Breast epithelium (tissue), 3 donors: ENCODE results near the gene DIS3L2.

Experiments used
- POLR2A ChIP-seq: fragments of 450-650 bp; IDR thresholded peaks from one replicate; pipeline ENCODE4 v1.6.1; 2016; ENCODE audit warnings: antibody characterized with exemption, mild to moderate bottlenecking, moderate library complexity
- TF ChIP-seq, protein P1 (sequence below), 3 donors: fragments of 450-650 bp; IDR thresholded peaks; one replicate each; pipeline ENCODE4 v1.5.1; 2016 to 2017; ENCODE audit warnings: antibody characterized with exemption in 3 of 3, mild to moderate bottlenecking in 3 of 3, moderate library complexity in 3 of 3

- no peak for TF ChIP-seq POLR2A
- TF ChIP-seq, protein P1, sequence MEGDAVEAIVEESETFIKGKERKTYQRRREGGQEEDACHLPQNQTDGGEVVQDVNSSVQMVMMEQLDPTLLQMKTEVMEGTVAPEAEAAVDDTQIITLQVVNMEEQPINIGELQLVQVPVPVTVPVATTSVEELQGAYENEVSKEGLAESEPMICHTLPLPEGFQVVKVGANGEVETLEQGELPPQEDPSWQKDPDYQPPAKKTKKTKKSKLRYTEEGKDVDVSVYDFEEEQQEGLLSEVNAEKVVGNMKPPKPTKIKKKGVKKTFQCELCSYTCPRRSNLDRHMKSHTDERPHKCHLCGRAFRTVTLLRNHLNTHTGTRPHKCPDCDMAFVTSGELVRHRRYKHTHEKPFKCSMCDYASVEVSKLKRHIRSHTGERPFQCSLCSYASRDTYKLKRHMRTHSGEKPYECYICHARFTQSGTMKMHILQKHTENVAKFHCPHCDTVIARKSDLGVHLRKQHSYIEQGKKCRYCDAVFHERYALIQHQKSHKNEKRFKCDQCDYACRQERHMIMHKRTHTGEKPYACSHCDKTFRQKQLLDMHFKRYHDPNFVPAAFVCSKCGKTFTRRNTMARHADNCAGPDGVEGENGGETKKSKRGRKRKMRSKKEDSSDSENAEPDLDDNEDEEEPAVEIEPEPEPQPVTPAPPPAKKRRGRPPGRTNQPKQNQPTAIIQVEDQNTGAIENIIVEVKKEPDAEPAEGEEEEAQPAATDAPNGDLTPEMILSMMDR (IDR thresholded peaks at IDR 0.05): no peak
Observed at GRCh38 chr2:232203936-232204335, 242.4 kb downstream of the DIS3L2 start.
